ENCODE results near the gene TBC1D5.

The TBC1D5 gene

DNA sequence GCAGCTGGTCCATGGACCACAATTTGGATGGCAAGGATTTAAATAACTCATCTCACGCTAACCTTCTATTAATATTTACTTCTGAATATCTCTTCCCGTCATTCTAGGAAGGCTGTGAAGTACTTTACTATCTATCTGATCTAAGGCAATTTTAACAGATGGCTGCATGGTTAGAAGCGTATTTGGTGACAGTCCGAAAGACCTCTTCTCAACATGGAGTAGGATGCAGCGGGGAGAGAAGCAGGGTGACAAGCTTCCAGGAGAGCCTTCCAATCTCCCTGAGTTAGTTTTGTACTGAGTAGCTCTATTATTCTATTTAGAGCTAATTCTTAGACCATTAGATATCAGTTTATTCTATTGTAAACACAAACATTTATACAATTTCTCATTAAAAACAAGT, 548.3 kb downstream of the TBC1D5 start:
- DNase-seq = no peak

DNA sequence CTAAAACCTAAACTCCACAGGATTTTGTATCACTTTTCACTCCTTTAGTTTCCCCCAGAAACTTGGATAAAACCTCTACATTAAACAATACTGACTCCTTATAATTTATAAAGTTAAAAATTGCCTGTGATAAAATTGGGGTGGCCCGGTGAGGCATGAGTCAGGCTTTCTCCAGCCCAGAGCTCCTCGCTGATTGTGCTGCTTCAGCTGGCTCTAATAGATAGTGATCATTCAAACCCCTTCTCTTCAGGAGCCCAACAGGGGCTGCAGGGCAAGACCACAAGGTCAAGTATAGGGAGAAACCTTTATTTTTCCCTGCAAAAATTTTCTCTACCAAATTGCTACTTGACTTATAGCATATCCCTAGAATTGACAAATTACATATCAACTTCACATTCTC, 549.4 kb downstream of the TBC1D5 start:
- DNase-seq = no peak

DNA sequence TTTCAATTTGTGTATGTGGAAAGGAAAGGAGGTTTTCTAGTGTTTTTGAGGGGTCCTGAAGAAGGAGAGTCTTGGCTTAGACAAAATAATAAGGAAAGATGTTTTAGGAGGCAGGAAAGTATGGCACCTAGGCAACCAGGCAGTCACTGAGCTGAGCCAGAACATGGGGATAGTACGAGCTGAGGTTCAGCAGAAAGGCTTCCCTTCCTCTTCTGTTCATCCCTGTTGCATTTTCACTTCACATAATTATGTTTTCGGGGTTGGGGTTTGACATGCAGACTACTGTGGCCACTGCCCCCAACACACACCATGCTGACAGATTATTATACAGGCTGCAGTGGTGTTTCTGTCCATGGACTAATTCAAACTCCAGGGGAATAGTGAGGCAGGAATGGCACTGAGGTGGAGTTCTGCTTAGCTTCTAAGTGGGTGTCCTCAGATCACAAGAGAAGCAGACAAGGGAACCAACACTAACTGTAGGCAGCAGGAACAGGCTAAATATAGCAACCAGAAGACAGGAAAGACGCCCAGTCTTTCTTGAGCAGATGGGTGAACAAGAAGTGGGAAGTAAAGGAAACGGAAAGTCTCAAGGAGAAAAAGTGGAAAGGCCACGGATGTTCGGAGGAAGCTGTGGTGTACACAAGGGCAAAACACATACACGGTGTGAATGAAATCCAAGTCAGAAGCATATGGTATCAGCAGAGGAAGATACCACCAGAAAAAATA, 551.9 kb downstream of the TBC1D5 start:
- DNase-seq = no peak

DNA sequence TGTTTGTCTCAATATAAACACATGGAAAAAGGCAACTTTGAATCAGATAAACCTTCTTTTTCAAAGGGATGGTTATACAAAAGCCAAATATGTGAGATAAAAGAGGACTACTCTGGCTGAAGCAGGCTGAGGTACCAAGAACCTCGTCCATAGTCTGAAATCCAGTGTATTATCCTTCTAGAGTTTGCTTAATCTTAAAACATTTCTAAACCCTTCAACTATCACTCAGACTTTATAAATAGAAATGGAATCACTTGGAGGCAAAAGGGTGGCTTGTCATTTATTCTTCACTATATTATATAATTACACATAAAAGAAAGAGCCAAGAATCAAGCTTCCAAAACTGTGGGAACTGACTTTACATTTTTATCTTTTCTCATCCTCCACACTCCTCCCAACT, 554.1 kb downstream of the TBC1D5 start:
- no peak for DNase-seq

DNA sequence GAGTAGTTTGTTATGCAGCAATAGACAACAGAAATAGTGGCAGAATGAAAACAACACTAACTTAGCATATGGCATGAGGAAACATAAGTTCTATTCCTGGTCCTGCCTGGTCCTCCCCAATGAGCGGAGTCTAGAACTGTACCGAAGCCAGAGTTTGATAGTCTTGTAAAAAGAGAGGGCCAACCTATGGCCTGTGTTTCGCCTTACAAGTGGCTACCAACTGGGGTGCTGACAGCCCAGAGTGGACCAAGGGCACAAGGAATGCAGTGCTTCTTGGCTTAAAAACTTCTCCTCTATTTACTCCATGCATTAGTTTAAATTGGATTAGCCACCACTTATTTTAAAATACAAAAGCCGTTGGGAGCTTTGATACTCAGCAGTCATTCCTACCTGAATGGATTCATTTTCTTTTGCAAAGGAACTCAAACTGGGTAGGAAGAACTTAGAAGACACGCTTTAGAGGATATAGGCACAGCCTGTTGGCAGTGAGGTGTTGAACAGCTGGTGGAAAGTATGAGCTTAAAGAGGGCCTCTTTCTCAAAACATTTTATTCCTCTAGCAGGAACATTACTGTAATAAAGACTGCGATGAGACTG, 554.7 kb downstream of the TBC1D5 start:
- DNase-seq = no peak

DNA sequence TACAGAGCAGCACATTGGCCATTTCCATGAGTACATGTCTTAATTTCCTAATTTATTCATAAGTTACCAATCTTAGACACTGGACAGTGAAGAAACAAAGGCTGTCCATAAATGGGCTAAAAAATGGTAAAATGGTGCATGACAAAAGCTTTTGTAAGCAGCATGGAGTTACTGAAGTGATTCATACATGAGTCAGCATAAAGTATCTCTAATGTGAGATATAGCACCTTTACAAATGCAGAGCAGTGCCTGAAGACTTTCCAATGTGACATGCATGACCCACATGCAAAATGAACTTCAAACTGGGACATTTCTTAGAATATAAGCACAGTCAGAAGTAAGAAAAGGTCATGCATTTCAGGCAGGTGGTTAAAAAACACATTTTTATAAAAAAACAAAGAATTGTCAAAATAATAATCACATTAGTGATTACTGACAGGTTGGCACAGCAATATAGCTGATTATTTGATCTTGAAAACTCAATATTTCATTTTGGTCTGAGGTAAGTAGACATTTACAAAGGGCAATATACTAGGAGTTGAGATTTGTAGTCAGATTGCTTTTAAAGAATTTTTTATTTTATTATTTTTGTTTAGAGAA, 558.4 kb downstream of the TBC1D5 start:
- no peak for DNase-seq

DNA sequence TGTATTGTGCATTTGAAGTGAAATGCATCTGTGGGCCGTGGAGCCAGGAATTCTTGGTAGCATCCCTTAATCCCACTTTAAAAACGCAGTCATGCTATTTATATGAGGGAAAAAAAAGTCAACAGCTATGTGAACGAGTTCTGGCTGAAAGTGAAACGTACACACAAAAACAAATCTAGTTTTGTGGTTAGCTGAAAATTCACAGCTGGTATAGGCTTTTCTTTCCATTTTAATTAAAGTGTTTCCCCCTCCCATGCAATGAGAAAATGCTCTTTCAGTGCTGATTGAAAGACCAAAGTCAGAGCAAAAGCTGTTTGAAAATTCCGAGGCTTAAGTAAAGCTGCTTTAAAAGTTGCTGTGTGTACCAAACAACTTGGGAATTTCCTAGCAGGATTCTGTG, 560.3 kb downstream of the TBC1D5 start:
- no peak for DNase-seq

DNA sequence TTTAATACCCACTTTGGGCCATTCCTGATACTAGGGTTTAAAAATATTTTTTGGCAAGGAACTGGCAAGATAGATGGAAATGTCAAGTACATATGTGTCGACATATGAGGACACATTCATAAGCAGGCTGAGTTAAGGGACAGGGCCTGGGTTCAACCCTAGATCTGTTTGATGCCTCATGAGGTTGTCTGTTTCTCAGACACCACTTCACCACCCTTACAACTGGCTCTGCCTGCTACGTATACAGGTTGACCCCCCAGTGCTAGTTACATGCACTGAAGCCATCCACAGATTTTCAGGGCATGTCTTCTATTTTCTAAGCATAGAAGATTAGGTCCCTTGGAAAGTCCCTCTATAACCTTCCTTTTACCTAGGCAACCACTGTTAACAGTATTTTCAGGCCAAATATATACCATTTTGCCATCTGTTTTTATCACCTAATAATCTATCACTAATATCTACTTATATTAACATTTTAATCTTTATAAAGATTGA, 561.0 kb downstream of the TBC1D5 start:
- no peak for DNase-seq

DNA sequence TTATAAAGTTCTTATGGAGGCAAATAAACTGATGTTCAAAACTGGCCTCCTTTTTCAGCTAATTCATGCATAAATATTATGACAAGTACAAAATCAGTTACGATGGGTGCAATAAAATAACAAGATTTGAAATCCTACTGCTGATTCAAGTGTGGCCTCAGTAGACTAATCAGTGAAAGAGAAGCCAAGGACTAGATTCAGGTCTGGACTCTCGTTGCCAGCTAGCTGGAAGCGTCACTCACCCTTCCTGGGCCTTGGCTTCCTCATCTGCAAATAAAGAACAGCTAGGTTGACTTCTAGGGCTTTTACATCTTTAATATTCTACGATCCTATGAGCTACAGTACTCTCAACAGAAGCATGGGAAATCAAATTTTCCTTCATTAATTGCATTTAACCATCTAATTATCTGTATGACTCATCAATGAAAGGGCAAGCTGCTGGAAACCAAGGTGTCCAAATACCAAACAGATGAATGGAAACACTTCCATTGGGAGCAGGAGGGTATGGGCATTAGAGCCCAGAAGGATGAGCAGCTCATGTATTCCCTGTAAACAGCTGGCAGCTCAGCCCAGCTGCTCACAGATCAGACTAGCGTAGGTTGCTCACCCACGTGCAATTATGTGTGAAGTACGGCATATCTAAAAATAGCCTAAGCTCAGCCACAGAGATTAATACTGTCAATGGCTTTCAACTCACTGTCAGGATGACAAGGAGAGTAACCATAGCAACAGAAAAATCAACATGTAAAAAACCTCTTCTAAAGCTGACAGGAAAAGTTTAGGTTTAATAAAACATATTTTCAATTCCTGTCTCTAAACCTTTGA, 562.8 kb downstream of the TBC1D5 start:
- DNase-seq = no peak

DNA sequence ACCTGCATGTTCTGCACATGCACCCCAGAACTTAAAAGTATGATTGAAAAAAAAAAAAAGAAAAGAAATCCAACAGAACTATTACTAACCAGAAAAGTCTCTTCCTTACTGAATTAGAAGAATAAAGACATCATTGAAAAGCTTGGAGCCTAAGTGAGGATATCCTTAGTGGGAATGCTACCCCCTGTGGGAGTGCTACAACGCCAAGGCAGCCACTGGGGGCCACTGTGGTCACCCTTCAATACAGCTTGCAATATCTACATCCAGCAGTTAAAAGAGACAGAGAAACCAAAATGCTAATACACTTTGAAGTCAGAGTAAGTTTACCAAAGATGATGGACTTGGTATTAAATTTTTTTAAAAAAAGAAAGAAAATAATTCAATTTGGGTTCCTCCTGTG, 565.7 kb downstream of the TBC1D5 start:
- no peak for DNase-seq

DNA sequence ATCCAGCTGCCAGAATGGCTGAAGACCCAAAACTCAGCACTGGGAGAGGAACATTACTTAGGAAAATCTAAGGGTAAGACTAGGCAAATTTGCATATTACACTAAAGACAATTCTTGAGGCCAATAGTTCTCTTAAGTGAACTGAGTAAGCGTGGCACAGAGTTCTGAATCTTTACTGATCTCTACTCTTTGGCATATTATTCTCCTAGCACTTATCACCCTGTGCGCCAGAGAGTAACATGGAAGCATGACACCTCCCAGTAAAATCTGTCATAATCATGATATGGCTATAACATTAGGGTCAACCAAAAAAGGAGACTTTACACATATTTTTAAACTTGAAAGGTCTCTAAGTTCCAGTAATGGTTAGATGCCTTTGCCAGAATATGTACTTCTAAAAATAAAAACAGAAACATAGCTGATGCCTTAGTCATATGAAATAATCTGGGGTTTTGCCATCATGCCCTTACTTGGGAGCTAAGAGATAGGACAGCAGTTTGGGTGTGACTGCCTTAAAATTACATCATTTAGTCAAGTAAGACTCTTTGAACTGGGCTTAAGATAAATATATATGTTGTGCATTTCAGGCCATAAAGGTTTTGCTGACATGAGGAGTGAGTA, 567.1 kb downstream of the TBC1D5 start:
- DNase-seq = no peak

DNA sequence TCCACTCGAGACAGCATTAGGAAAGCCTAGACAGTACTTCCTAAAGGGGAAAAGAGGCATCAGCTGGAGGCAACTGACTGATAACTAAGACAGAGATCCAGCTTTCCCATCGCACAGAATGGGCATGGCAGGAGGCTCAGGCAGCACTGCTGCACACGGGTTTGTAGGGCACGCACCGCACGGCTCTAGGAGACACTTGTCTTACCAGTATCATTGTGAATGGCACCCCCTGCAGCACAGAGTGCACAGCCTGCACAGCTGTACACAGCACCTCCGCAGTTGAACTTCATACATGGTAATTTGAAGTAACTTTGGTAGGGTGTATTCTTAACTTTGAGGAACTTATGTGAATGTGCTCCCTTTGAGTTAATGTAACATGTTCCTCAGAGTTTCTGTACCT, 576.1 kb downstream of the TBC1D5 start:
- no peak for DNase-seq

DNA sequence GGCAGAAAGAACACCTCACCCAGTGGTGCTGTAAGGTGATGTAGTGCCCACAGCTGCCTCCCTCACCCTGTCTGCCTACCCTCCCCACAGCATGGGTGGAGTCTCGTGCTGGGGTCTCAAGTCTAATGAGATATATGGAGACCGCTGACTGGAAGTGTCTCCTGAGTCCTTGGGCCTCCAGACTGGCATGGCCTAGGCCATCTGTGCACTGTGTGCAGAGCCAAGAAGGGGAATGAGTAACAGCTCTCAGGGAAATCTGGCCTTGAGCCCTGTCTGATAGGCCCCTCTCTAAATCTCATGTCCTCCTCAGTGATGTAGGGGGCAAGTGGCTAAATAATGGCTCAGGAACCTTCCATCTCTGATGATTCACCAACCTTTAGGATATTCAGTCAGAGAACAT, 580.3 kb downstream of the TBC1D5 start:
- no peak for DNase-seq

DNA sequence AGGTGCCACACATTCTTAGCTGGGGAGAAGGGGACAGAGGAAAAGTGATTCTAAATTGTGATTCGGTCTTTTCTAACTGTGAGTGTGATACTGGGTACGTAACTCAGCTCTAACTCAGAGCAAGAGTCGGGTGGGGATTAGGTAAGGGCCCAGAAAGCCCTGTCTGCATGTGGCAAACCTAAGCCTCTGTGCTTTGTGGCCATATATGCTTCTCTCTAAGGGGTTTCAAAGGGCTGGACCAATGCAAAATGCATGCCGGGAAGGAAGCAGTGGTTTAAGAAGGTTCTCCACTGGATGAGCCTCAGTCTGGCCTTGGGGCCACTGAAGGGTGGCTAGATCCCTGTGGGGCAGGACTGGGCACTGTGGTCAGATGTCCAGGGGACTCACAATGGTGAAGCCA, 581.8 kb downstream of the TBC1D5 start:
- DNase-seq = no peak

DNA sequence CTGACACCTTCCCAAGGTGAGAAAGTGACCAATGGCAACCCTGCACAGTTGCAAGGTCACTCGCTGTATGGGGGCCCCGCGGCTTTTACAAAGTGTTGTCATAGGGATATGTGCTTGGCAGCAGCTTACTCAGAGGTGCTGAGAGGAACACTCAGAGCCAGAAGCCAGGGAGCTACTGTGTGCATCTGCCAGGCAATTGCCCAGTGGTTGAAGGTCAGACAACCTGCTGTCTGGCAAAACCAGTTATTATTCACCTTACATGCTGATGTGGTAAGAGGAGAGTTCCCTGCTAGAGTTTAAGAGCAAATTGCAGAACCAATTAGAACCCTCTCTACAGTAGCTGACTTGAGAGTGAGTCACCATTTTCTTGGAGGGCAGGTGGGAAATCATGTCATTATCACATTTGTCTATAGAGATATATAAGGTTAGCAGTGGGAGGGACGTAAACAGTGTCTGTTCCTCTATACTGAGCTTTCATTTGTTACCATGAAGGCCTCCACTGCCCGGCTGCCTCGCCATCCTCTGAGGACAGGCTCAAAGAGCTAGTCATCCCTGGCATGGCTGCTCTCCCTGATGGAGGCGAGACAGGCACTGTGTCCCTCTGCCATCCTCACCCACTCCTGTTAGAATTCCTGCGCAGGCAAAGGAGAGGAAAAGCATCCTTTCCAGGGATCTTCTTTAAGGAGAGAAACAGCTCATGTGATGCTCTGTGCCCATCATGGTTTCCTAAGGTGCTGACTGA, 583.3 kb downstream of the TBC1D5 start:
- no peak for DNase-seq

DNA sequence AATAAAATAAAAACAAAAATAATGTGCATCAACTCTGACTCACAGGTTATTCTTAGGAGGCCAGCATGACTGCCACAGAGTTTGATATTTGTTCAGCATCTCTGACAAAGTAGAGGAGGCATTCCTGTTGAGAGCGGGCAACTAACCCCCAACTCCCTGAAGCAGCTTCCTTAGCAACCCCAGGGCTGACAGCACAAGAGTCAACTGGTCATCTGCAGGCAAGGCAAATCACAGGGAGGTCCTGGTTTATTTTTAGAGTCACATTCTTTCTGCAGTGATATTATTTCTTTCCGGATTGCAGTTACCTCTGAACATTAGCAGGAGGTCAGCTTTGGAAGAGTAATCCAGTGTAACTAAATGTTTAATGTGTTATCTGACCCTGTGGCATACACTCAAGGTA, 584.7 kb downstream of the TBC1D5 start:
- DNase-seq = no peak

DNA sequence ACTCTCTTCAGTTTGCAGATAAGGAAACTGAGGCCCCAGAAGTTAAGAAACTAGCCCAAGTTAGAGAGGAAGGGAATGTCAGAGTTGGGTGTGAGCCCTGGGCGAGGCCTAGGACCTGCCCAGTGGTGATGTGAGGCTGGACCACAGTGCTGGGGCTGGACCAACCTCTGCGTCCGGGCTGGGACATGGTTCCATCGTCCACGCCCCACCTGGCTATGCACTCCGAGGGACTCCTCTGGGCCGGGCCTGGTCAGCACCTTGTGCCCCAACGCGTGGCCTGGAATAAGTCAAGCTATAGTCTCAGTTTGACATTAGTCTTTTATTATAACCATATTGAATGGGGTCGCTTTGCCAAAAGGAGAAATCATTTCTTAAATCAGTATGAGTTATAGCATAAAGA, 585.6 kb downstream of the TBC1D5 start:
- no peak for DNase-seq

DNA sequence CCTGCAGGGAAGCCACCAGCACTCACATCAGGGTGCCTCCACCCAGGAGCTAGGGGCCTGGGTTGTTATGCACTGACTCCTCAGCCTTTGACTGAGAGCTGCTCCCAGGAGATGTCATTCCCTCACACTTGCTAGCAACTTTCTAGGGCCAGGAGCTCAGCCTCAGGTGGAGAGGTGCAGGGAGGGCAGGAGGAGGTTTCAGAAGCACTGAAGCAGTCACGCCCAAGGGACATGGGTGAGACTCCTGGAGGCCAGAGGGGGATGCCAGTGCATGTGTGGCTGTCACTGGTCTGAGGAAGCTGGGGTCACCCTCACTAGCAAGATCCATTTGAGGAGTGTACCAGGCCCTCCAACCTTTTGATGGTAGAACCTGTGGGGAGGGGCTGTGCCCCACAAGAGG, 586.5 kb downstream of the TBC1D5 start:
- DNase-seq = no peak

DNA sequence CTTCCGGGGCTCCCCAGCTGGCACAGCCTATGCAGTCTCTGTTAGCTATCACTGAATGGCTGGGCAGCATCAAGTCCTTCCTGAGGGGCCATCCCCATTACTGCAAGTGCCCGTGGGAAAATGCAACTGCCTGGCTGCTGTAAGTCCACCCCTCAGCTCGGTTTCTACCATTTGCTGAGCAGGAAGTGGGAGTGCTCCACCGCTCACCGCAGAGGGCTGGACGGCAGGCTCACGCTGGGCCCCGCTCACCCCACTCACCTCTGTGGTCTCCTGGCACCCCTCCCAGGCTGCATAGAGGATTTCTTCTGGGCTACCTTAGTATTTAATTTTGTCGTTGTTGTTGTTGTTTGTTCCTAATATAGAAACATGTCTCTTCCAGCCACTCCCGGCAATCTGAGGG, 587.5 kb downstream of the TBC1D5 start:
- no peak for DNase-seq

DNA sequence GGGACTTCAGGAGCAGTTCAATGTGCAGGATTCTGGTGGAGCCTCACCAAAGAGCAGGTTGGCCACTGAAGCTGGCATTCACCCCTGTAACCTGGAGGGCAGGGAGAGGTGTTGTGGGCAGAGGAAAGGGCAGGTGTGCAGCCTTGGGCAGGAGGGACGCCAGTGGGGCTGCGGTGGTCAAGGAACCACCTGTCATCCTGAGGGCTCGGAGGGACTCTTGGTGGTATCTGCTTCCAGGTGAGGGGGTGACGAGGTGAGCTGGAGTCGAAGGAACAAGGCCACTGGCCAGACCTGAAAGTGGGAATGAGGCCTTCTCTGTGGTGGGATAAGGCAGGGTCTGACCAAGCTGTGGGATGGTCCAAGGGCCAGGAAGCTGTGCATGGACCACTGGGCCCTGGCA, 588.2 kb downstream of the TBC1D5 start:
- DNase-seq = no peak

DNA sequence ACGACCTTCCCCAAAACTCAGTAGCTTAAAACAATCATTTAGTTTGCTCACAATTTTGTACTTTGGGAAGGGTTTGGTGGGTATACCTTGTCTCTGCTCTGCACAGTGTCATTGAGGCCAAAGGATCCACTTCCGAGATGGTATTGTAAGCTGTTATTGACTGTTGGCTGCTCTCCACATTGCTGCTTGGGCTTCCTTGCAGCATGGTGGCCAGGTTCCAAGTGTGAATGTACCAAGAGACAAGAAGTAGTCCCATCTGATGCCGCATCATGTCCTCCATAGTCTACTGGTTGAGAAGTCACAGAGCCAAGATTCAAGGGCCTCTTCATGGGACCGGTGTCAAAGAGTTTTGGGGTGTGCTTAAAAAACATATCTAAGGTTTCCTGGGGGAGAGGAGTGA, 589.2 kb downstream of the TBC1D5 start:
- no peak for DNase-seq

DNA sequence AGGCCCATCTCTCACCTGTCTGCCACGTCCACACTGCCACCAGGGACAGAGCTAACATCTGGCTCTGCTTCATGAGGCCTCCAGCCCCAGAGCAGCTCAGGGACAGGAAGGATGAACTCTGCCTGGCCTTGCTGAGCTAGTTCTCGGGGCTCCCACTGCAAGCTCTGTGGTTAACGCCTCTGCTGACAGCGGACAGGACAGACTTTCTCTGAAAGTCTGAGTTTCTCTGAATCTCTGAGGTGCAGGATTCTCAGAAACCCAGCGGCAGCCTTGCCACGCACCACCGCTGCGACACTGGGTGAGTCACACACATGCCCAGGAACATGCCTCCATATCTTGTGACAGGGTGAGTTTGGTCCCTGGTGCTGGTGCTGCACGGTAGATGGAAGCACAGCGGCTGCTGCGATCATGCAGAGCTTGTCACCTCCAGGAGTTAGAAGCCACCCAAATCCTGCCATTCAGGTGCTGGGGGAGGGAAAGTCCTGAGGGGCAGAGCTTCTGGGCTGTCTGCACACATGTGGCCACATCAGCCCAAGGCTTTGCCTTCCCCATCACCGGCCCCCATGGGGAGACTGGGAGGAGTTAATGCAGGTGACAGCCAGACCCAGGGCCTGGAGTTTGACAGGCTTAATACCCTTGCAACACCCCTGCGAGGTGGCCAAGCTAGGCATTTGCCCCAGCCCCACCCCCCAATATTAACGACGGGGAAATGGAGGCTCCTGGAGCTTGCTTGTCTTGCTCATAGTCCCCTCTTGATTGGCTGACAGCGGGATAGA, 590.6 kb downstream of the TBC1D5 start:
- DNase-seq = no peak
